Stimulated activated CD4-positive, alpha-beta T cell treated with anti-CD3 and anti-CD28 coated beads, Interleukin-15, amount 100 ng/mL, for 1 hour (primary cell): ENCODE measurements around the gene SLC25A40.
A peak's percentile ranks its signal among the peaks of the same experiment; 100 is the strongest.
"Not testable (repeated sequence)": the region's sequence is repeated elsewhere in the genome, so short reads cannot be mapped to it uniquely, and the experiment has no call there.

Source experiments
- DNase-seq, 2 donors: peaks; one replicate each; pipeline ENCODE4 v3.0.0-alpha.2; 2020; ENCODE audit warnings: low read depth in 1 of 2, low spot score in 1 of 2

Gene SLC25A40, protein sequence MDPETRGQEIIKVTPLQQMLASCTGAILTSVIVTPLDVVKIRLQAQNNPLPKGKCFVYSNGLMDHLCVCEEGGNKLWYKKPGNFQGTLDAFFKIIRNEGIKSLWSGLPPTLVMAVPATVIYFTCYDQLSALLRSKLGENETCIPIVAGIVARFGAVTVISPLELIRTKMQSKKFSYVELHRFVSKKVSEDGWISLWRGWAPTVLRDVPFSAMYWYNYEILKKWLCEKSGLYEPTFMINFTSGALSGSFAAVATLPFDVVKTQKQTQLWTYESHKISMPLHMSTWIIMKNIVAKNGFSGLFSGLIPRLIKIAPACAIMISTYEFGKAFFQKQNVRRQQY

DNA sequence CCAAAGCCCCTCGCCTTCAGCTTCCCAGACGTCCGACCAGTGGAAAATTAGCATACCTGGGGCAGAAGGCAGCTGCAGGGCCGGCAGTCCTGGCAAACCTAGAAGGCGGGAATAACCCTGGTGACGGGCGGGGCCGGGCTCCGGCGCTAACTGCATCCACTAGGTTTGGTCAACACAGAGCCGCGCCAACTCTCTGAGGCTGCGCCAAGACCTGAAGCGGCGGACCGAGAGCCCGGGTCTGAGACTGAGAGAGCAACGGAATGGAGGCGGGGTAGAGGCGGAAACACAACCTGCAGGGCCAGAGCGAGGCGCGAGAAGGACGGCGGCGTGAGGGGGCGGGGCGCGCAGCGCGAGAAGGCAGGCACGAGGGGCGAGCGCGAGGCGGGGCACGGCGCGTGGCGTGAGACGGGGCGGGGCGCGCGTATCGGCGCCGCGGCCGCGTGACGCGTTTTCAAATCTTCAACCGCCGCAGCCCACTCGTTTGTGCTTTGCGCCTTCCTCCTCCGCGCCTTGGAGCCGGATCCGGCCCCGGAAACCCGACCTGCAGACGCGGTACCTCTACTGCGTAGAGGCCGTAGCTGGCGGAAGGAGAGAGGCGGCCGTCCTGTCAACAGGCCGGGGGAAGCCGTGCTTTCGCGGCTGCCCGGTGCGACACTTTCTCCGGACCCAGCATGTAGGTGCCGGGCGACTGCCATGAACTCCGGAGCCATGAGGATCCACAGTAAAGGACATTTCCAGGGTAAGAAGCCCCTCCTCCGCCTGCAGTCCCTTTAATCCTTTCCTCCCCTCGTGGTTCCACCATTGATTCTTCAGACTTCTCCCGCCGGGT, at the start of gene SLC25A40, which contains the start of gene DBF4:
SLC25A40 (minus strand) TSS at position 321 of the 829 bp plus-strand sequence. CDS start 17,633 bp downstream, outside the sequence.
DBF4 (plus strand) TSS at position 454 of the 829 bp plus-strand sequence; CDS start at position 694, 240 bp downstream.
- peak; percentile 87 to 92 for DNase-seq

DNA sequence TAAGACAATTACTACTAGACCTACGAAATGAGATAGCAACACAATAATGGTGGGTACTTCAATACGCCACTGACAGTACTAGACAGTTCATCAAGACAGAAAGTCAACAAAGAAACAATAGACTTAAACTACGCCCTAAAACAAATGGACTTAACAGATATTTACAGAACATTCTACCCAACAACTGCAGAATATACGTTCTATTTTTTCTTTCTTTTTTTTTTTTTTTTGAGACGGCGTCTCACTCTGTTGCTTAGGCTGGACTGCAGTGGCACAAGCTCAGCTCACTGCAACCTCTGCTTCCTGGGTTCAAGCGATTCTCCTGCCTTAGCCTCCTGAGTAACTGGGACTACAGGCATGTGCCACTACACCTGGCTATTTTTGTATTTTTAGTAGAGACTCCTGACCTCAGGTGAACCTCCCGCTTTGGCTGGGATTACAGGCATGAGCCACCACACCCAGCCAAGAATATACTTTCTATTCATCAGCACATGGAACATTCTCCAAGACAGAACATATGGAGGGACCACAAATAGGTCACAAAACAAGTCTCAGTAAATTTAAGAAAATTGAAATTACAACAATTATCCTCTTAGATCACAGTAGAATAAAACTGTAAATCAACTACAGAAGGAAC, 46.7 kb upstream of the SLC25A40 start:
- DNase-seq: not testable (repeated sequence)

DNA sequence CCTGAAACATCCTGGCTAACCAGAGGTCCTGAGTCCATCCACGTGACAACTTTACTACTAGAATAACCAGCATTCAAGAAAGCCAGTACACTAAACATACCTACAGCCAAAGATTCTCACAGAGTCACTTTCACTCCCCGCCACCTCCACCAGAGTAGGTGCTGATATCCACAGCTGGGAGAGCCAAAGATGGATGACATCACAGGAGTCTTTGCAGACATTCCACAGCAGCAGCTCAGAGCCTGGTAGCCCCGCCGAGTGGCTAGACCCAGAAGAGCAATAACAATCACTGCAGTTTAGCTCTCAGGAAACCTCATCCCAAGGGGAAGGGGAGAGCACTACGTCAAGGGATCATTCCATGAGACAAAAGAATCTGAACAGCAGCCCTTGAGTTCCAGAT, 44.4 kb upstream of the SLC25A40 start:
- no peak for DNase-seq

DNA sequence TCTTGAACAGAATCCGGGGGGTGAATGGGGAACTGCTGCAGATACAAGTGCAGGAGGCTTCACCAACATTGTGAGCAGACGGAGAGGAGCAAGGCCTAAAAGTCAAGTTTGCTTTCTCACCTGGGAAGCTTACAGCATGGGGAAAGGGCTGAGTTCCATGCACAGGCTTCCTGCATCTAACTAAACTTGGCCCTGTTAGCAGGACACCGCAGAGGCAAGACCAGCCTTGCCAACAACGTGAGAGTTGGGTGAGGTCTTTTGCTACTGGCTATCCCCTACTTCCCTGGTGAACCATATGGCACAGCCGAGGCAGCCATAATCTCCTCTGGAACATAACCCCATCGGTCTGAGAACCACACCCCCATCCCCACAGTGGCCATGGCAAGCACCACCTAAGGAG, 43.7 kb upstream of the SLC25A40 start:
- no peak for DNase-seq

DNA sequence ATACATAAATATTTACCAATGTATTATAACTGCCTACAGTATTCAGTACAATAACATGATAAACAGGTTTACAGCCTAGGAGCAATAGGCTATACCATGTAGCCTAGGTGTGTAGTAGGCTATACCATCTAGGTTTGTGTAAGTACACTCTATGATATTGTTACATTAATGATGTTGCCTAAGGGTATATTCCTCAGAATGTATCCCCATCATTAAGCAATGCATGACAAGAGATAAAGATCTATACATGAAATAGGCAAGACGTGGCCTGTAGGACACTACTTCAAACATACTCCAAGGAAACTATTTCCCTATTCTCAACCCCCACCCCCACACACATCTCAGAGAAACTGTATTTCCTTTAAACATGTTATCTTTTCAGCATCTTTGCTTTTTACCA, 42.6 kb upstream of the SLC25A40 start:
- DNase-seq: no peak

DNA sequence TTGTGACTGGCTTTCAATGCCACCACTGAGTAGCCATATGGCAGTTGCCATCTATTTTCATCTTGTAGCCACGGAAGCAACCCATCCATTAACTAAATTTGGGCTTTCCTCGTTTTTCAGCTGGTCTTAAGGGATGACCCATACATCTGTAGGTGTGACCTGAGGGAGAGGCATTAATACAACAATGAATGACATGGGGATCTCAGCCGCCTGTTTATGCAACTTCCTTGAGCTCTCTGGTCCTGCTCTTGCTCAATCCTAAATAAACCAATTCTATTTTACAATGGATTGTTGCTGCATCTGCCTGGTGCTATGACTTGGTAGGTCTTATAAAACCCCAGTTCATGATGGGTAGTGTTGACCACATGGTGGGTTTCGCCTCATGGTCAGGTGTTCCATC, 36.0 kb upstream of the SLC25A40 start:
- DNase-seq: no peak

DNA sequence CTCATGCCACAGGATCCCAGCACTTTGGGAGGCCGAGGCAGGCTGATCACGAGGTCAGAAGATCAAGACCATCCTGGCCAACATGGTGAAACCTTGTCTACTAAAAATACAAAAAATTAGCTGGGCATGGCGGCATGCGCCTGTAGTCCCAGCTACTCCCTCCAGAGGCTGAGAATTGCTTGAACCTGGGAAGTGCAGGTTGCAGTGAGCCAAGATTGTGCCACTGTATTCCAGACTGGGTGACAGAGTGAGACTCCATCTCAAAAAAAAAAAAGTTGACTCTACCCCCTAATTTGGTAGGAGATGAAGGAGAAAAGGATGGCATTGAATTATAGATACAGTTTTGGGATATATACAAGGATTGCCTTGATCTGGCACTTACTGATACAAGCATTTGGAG, 32.7 kb upstream of the SLC25A40 start:
- DNase-seq: not testable (repeated sequence)

DNA sequence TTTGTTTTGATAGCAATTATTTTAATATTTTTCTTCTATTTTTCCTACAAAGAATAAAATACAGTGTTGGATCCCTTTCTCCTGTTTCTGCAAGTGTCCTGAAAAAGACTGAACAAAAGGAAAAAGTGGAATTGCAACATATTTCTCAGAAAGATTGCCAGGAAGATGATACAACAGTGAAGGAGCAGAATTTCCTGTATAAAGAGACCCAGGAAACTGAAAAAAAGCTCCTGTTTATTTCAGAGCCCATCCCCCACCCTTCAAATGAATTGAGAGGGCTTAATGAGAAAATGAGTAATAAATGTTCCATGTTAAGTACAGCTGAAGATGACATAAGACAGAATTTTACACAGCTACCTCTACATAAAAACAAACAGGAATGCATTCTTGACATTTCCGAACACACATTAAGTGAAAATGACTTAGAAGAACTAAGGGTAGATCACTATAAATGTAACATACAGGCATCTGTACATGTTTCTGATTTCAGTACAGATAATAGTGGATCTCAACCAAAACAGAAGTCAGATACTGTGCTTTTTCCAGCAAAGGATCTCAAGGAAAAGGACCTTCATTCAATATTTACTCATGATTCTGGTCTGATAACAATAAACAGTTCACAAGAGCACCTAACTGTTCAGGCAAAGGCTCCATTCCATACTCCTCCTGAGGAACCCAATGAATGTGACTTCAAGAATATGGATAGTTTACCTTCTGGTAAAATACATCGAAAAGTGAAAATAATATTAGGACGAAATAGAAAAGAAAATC, 31.2 kb upstream of the SLC25A40 start:
- DNase-seq: not testable (repeated sequence)

DNA sequence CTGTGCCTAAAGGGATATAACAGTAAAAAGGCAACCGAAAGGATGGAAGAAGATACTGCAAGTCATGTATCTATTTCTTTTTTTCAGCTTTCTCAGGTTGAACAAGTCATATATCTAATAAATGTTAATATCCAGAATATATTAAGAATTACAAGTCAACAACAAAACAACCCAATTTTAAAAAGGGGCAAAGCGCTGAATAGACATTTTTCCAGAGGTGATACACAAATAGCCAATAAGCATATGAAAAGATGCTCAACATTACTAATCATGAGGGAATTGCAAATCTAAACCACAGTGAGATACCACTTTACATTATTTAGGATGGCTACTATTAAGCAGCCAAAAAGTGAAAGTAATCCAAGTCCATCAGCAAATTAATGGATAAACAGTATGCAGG, 23.1 kb upstream of the SLC25A40 start:
- no peak for DNase-seq

DNA sequence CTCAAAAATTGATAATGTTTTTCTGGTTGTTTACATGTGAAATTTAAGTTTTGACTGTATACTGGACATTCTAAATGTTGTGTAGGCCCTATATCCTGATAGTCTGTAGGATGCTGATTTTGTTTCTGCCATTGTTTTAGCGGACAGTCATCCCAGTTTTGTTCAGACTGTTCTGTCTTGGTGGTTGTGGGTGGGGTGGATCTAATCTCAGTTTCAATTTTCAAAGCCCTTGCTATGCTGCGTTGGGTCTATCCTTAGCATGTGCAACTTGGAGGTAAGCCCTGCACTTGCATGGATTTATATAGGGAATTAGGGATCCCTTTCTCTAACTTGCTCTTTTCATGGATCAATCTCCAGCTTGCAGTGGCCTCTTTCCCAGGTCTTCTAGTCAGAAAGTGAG, 19.2 kb upstream of the SLC25A40 start:
- DNase-seq: no peak

DNA sequence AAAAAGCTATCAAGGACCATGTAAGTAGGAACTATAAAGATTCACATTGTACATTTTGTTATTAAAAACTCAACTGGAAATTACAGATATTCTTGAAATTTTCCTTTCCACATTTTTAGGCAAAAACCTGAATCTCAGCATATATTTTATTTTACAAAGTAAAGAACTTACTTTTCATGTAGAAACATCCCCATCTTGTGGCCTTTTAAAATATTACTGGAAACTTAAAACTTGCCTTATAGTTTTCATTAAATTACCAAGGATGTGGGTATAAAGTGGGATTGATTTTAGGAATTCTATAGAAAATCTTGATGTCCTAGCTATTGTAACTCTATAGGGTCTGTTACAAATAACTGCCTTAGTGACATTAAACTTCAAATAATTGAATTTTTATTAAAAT, 10.7 kb upstream of the SLC25A40 start:
- DNase-seq: no peak

DNA sequence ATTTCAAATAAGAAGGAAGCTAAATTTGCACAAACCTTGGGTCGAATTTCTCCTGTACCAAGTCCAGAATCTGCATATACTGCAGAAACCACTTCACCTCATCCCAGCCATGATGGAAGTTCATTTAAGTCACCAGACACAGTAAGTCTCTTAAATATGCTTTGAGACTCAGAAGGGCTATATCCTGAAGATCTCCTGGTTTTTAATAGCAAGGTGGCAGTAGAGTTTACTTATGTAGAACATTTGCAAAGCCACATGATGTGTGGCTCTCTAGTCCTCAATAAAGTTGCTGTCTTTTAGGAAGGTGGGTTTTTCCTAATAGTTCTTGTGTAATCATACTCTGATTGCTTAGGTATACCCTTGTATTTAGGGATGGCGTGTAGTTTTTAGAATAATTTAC, 8.9 kb upstream of the SLC25A40 start:
- DNase-seq: no peak

DNA sequence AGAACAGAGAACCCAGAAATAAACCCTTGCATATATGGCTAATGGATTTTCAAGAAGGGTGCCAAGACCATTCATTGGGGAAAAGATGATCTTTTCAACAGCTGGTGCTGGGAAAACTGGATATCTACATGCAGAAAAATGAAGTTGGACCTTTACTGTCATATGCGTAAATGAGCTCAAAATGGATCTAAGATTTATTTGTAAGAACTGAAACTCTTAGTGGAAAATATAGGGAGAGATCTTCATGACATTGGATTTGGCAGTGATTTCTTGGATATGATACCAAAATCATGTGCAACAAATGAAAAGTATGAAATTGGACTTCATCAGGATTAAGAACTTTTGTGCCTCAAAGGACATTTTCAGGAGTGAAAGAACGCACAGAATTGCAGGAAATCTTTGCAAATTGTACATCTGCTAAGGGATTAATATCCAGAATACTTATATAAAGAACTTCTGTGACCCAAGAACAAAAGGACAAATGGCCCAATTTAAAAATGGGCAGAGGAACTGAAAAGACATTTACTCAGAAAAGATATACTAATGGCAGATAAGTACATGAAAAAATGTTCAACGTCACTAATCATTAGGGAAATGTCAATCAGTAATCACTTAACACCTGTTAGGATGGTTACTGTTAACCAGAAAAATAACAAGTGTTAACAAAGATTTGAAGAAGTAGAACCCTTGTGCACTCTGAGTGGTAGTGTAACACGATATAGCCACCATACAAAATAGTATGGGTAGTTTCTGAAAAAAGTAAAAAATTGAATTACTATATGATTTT, 6.2 kb upstream of the SLC25A40 start:
- no peak for DNase-seq

DNA sequence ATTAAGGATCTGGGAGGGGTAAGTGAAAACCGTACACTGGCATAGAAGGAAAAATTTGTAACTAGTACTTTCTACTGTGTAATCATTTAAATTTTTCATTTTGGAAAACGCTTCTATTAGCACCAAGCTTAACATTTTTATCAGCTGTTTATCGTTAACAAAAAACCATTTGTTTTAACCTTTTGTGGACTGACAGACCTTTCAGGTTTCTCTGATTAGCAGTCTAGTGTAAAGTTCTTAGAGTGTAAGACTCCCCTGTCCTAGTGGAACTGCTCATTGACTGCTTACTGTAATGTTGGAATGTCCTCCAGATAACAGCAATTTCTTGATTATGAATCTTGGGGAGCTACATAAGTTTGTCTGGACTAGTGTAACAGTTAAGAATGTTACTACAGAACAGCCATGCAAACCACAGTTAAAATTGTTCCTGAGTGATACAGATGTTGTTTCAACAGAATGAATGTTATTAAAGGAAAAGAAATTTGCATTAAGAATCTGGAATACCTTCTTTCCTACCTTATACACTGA, 2.1 kb upstream of the SLC25A40 start:
- no peak for DNase-seq

DNA sequence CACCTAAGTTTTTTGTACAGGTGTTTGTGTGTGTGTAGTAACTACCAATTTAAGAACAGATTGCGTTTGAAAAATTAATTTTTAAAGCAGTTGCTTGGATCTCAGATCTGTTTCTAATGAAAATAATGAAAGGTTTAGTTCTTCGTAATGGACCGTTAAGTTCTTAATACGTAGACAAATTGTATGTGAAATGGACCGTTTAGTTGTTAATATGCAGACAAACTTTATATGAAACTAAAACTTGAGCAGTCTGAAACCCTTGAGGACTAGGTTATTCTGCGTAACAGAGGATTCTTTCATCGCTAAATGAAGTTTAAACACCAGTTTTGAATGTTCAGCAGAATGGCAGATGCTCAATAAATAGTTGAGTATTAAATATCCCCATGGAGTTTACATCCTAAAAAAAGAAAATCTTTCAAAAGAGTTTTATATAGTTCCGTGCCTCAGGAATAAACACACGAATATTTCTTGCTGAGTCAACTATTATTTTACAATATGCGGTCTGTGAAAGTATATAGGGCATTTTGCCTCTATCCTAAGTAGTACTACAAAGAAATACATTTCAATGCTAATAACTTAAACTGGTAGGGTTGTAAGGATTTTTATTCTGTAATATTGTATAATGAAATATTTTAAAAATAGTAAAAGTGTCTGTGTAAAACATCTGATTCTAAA, 1.3 kb upstream of the SLC25A40 start:
- no peak for DNase-seq

DNA sequence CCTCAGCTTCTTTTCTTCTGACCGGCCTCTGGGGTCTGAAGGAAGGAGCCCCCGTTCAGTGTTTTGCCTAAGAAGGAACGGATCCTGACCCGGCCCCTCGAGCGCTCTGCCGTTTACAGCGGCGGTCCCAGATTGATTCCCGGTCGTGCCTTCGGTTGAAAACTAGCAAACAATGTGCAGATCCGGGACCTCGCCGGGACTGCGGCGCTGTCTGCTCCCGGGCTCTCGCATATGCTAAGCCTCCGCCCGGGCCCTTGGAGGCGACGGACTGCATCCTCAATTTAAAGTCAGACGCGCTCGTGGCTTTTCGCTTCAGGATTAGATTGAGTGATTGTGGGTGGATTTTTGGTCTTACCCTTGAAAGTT, 692 bp upstream of the SLC25A40 start:
- peak; percentile 18 to 20 for DNase-seq

DNA sequence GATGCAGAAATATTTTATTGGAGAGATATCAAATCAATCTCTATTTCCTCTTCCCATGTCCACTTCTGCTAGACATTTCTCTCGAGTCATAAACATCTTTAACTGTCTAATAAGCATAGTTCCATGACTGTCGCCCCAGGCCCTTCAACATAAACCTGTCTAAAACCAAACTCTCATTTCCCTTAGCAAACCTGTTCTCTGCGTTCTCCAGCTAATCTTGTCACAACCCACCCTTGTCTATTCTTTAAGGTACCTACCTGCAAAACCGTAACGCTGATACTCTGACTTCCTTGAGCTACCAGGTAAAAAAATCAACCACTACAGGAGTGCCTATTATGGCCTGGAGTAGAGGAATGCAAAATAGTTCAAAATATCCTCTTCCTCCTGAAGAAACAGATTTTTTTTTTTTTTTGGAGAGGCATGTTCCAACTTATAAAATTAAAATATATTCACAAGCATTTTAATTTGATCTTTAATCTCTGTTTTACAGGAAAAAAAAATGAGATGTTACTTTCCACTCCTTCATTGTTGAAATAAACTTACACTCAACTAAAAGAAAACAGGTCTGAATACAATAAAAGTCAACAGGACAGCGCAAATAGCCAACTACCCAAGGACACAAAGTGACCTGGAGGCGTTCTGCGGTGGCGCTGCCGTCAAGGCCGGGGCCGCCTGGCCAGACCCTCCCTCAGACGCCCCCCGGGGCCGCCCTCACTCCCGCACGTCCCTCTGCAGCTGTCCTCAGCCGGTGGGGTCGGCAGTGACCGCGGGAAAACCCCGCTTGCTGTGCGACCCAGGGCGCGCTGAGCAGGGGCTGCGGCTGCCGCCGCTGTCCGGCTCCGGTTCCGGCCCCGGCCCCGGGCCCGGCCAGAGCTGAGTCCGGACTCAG, 765 bp downstream of the SLC25A40 start:
- DNase-seq: no peak

DNA sequence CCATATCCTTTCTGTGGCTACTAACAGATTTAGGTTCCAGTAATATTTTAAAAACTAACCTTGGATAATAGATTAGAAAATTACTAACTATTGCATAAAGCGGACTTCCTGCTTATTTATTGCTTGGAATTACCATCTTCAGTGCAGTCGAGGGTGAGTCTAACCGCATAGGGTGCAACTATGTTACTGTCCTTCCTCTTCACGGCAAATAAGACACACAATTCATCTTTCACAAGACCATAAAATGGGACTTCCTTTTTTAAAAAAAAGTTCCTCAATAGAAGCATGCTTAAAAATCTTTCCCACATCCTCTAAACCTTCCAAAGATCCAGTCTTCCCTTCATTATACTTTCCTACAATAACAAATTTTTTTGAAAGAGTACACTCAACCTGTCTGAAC, 2.1 kb downstream of the SLC25A40 start:
- DNase-seq: no peak
